Stimulated activated naive CD8-positive, alpha-beta T cell treated with anti-CD3 and anti-CD28 coated beads, Interleukin-15, amount 100 ng/mL, for 72 hours (primary cell): ENCODE data around the gene MRPS31.

Experiments
- ATAC-seq: fragments of 150-1000 bp; cut with Tn5 transposase; 2 replicates; pipeline ENCODE4 v1.10.0; 2021; ENCODE audit warnings: mild to moderate bottlenecking, moderate library complexity
- DNase-seq, 2 donors: peaks; one replicate each; pipeline ENCODE4 v3.0.0; 2021 to 2022
- H3K27ac Mint-ChIP-seq, 2 donors: one replicate each; pipeline ENCODE4 v1.8.0; 2022; ENCODE audit warnings: mild to moderate bottlenecking in 2 of 2, mixed read lengths in 2 of 2, moderate library complexity in 2 of 2
- H3K27me3 Mint-ChIP-seq: one replicate; pipeline ENCODE4 v1.8.0; 2022; ENCODE audit warnings: mixed read lengths
- H3K4me1 Mint-ChIP-seq: one replicate; pipeline ENCODE4 v1.8.0; 2022; ENCODE audit warnings: mild to moderate bottlenecking, mixed read lengths
- H3K4me3 Mint-ChIP-seq, 2 donors: one replicate each; pipeline ENCODE4 v1.8.0; 2022; ENCODE audit warnings: mild to moderate bottlenecking in 2 of 2, mixed read lengths in 2 of 2, moderate library complexity in 1 of 2
- H3K9me3 Mint-ChIP-seq, 2 donors: one replicate each; pipeline ENCODE4 v1.8.0; 2022; ENCODE audit warnings: mixed read lengths in 2 of 2

MRPS31 gene

GRCh38 chr13:40779049-40779448 lies 8.1 kb upstream of the MRPS31 start:
- Mint-ChIP-seq H3K4me1 (peaks cover 38% of the 10 kb centered on the region), H3K4me3 (no peak overlapping the region), H3K9me3 (no peaks in the 10 kb centered on the region), H3K27ac (peak overlapping the region in 1 of 2 donors; percentile 79), H3K27me3 (no peaks in the 10 kb centered on the region)
- no peak for DNase-seq
- ATAC-seq: no peak

GRCh38 chr13:40777809-40778175 lies 6.8 kb upstream of the MRPS31 start:
- peaks cover 38% of the 10 kb centered on the region for H3K4me1 Mint-ChIP-seq
- H3K27ac Mint-ChIP-seq: peak overlapping the region in 1 of 2 donors; percentile 97
- ATAC-seq: no peak
- DNase-seq: no peak
- H3K9me3 Mint-ChIP-seq: no peaks in the 10 kb centered on the region
- peak overlapping the region in 1 of 2 donors; percentile 1 for H3K4me3 Mint-ChIP-seq
- no peaks in the 10 kb centered on the region for H3K27me3 Mint-ChIP-seq

GRCh38 chr13:40777166-40777808 lies 6.3 kb upstream of the MRPS31 start:
- no peaks in the 10 kb centered on the region for H3K27me3 Mint-ChIP-seq
- DNase-seq (peak; percentile 56 to 59), ATAC-seq (peak; percentile 84)
- no peaks in the 10 kb centered on the region for H3K9me3 Mint-ChIP-seq
- H3K4me1 Mint-ChIP-seq: peaks cover 38% of the 10 kb centered on the region
- peak overlapping the region; percentile 85 to 91 for H3K4me3 Mint-ChIP-seq
- H3K27ac Mint-ChIP-seq: peak overlapping the region; percentile 97 to 98

GRCh38 chr13:40776681-40777165 lies 5.7 kb upstream of the MRPS31 start:
- Mint-ChIP-seq H3K27me3 (no peaks in the 10 kb centered on the region), H3K9me3 (no peaks in the 10 kb centered on the region), H3K27ac (peak overlapping the region; percentile 97 to 98), H3K4me3 (peak overlapping the region; percentile 85 to 91), H3K4me1 (peaks cover 38% of the 10 kb centered on the region)
- ATAC-seq (peak; percentile 93), DNase-seq (peak; percentile 61 to 76)

GRCh38 chr13:40776232-40776631 lies 5.2 kb upstream of the MRPS31 start:
- H3K9me3 Mint-ChIP-seq: no peaks in the 10 kb centered on the region
- DNase-seq (peak in 1 of 2 donors; percentile 22), ATAC-seq (no peak)
- peak overlapping the region; percentile 85 to 91 for H3K4me3 Mint-ChIP-seq
- H3K27me3 Mint-ChIP-seq: no peaks in the 10 kb centered on the region
- H3K4me1 Mint-ChIP-seq: peaks cover 38% of the 10 kb centered on the region
- peak overlapping the region in 1 of 2 donors; percentile 97 for H3K27ac Mint-ChIP-seq

- ATAC-seq (no peak), DNase-seq (no peak)
- Mint-ChIP-seq H3K27ac (no peak overlapping the region), H3K27me3 (no peaks in the 10 kb centered on the region), H3K4me1 (peaks cover 42% of the 10 kb centered on the region), H3K4me3 (no peak overlapping the region), H3K9me3 (no peaks in the 10 kb centered on the region)
These were observed 3.7 kb upstream of the MRPS31 start for GRCh38 chr13:40774672-40775071.

- Mint-ChIP-seq H3K27ac (peak overlapping the region in 1 of 2 donors; percentile 41), H3K4me1 (peaks cover 36% of the 10 kb centered on the region), H3K27me3 (no peaks in the 10 kb centered on the region), H3K9me3 (no peaks in the 10 kb centered on the region), H3K4me3 (no peak overlapping the region)
- DNase-seq (no peak), ATAC-seq (no peak)
These were observed 1.9 kb upstream of the MRPS31 start for GRCh38 chr13:40772765-40773473.

GRCh38 chr13:40770609-40770933 lies 419 bp downstream of the MRPS31 start:
- H3K27me3 Mint-ChIP-seq: no peaks in the 10 kb centered on the region
- no peaks in the 10 kb centered on the region for H3K9me3 Mint-ChIP-seq
- ATAC-seq (no peak), DNase-seq (no peak)
- peaks cover 13% of the 10 kb centered on the region for H3K4me1 Mint-ChIP-seq
- peak overlapping the region; percentile 96 to 98 for H3K4me3 Mint-ChIP-seq
- peak overlapping the region; percentile 96 to 97 for H3K27ac Mint-ChIP-seq

- ATAC-seq (no peak), DNase-seq (no peak)
- Mint-ChIP-seq H3K9me3 (no peaks in the 10 kb centered on the region), H3K4me3 (peak overlapping the region; percentile 96 to 98), H3K4me1 (peaks cover 14% of the 10 kb centered on the region), H3K27me3 (no peaks in the 10 kb centered on the region), H3K27ac (peak overlapping the region; percentile 3 to 97)
These were observed 1.0 kb downstream of the MRPS31 start for GRCh38 chr13:40769970-40770369.

GRCh38 chr13:40765602-40766001 lies 5.4 kb downstream of the MRPS31 start:
- Mint-ChIP-seq H3K27ac (peak overlapping the region in 1 of 2 donors; percentile 78), H3K9me3 (no peaks in the 10 kb centered on the region), H3K27me3 (no peaks in the 10 kb centered on the region), H3K4me1 (peaks cover 46% of the 10 kb centered on the region), H3K4me3 (peak overlapping the region in 1 of 2 donors; percentile 12)
- no peak for DNase-seq
- no peak for ATAC-seq

GRCh38 chr13:40764587-40765403 lies 6.2 kb downstream of the MRPS31 start:
- peak; percentile 98 for ATAC-seq
- H3K9me3 Mint-ChIP-seq: no peaks in the 10 kb centered on the region
- H3K27me3 Mint-ChIP-seq: no peaks in the 10 kb centered on the region
- peak overlapping the region; percentile 22 to 66 for H3K4me3 Mint-ChIP-seq
- DNase-seq: peak; percentile 37 to 77
- peak overlapping the region; percentile 71 to 97 for H3K27ac Mint-ChIP-seq
- peaks cover 39% of the 10 kb centered on the region for H3K4me1 Mint-ChIP-seq

- DNase-seq (no peak), ATAC-seq (no peak)
- H3K9me3 Mint-ChIP-seq: no peaks in the 10 kb centered on the region
- H3K4me3 Mint-ChIP-seq: no peak overlapping the region
- no peaks in the 10 kb centered on the region for H3K27me3 Mint-ChIP-seq
- H3K27ac Mint-ChIP-seq: peak overlapping the region in 1 of 2 donors; percentile 8
- peaks cover 34% of the 10 kb centered on the region for H3K4me1 Mint-ChIP-seq
These were observed 8.1 kb downstream of the MRPS31 start for GRCh38 chr13:40762849-40763248.

- Mint-ChIP-seq H3K4me1 (peaks cover 27% of the 10 kb centered on the region), H3K9me3 (no peaks in the 10 kb centered on the region), H3K4me3 (no peak overlapping the region), H3K27me3 (no peaks in the 10 kb centered on the region), H3K27ac (no peak overlapping the region)
- ATAC-seq (no peak), DNase-seq (no peak)
These were observed 12.2 kb downstream of the MRPS31 start for GRCh38 chr13:40758811-40759210.

GRCh38 chr13:40756042-40756441 lies 14.9 kb downstream of the MRPS31 start:
- ATAC-seq: no peak
- peaks cover 7% of the 10 kb centered on the region for H3K4me1 Mint-ChIP-seq
- DNase-seq: no peak
- no peak overlapping the region for H3K4me3 Mint-ChIP-seq
- H3K9me3 Mint-ChIP-seq: no peaks in the 10 kb centered on the region
- H3K27ac Mint-ChIP-seq: peak overlapping the region in 1 of 2 donors; percentile 31
- no peaks in the 10 kb centered on the region for H3K27me3 Mint-ChIP-seq

- H3K9me3 Mint-ChIP-seq: no peaks in the 10 kb centered on the region
- no peaks in the 10 kb centered on the region for H3K27me3 Mint-ChIP-seq
- no peak overlapping the region for H3K4me3 Mint-ChIP-seq
- DNase-seq (no peak), ATAC-seq (no peak)
- no peak overlapping the region for H3K27ac Mint-ChIP-seq
- peaks cover 7% of the 10 kb centered on the region for H3K4me1 Mint-ChIP-seq
These were observed 15.8 kb downstream of the MRPS31 start for GRCh38 chr13:40755082-40755700.
